H1 (cell line): Measurements from ENCODE around the gene CCDC60. TPM values are rescaled to one million over a fixed set of nuclear protein-coding genes. Genes with fewer than 3 reads are reported as not detected.

Experiments
- YY1 ChIP-seq: IDR thresholded peaks from 2 replicates; pipeline ENCODE4 v1.6.1; 2011; ENCODE audit warnings: low read depth, mild to moderate bottlenecking, low read length
- polyA plus RNA-seq, 7 experiments: library from polyadenylated mRNA; depleted of rRNA in 3 of 7; stranded (reverse) in 5 of 7; unstranded in 2 of 7; fragments of >200 nt in 5 of 7; fragments of 200-250 nt in 2 of 7; gene quantifications; 1 replicate in 5 of 7; 2 replicates in 1 of 7; 4 replicates in 1 of 7; pipeline versions ENCODE4 v1.2.1 to v1.2.3, GENCODE V29; 2011 to 2013; ENCODE audit warnings: missing spikeins in 2 of 7, mixed read lengths in 2 of 7
- total RNA-seq: library from RNA; stranded (reverse); fragmentation: NEBNext Ultra II Directional; extraction: Animal tissue kit (Norgen Biotek cat#: 25700); gene quantifications from 2 replicates; pipeline ENCODE4 v1.2.1, GENCODE V29; 2021
- TF ChIP-seq, protein P1 (sequence below): fragments of 300-600 bp; sonication (generic); IDR thresholded peaks from 2 replicates; pipeline ENCODE4 v1.7.1; 2012; ENCODE audit warnings: low read length, moderate library complexity, mild to moderate bottlenecking, inconsistent platforms; ENCODE audit not compliant: insufficient replicate concordance

CCDC60 gene
- total and polyA plus RNA-seq, 2 of the 8 experiments (the other 6 are each of a cell fraction or from before 2014, with no cell fraction given) = 0.05 TPM; not detected in 1

DNA sequence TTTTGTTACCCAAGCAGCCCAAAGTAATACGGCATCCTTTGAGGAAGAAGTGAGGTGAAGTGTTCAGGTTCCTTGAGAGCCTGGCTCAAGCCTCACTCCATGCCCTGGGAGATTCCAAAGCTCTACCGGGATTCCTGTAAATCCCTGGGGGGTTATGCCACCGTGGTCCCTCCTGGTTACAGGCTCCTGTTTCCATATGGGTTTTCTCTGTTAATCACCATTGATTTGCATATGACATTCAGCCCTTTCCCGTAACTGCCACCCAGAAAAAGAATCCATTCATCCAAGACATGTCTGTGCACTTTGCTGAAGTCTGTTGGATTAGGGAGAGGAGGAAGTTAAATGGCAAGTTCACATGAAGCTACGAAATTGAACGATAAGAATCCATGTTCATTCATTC lies 27.9 kb upstream of the CCDC60 start (continued):
- TF ChIP-seq, protein P1, sequence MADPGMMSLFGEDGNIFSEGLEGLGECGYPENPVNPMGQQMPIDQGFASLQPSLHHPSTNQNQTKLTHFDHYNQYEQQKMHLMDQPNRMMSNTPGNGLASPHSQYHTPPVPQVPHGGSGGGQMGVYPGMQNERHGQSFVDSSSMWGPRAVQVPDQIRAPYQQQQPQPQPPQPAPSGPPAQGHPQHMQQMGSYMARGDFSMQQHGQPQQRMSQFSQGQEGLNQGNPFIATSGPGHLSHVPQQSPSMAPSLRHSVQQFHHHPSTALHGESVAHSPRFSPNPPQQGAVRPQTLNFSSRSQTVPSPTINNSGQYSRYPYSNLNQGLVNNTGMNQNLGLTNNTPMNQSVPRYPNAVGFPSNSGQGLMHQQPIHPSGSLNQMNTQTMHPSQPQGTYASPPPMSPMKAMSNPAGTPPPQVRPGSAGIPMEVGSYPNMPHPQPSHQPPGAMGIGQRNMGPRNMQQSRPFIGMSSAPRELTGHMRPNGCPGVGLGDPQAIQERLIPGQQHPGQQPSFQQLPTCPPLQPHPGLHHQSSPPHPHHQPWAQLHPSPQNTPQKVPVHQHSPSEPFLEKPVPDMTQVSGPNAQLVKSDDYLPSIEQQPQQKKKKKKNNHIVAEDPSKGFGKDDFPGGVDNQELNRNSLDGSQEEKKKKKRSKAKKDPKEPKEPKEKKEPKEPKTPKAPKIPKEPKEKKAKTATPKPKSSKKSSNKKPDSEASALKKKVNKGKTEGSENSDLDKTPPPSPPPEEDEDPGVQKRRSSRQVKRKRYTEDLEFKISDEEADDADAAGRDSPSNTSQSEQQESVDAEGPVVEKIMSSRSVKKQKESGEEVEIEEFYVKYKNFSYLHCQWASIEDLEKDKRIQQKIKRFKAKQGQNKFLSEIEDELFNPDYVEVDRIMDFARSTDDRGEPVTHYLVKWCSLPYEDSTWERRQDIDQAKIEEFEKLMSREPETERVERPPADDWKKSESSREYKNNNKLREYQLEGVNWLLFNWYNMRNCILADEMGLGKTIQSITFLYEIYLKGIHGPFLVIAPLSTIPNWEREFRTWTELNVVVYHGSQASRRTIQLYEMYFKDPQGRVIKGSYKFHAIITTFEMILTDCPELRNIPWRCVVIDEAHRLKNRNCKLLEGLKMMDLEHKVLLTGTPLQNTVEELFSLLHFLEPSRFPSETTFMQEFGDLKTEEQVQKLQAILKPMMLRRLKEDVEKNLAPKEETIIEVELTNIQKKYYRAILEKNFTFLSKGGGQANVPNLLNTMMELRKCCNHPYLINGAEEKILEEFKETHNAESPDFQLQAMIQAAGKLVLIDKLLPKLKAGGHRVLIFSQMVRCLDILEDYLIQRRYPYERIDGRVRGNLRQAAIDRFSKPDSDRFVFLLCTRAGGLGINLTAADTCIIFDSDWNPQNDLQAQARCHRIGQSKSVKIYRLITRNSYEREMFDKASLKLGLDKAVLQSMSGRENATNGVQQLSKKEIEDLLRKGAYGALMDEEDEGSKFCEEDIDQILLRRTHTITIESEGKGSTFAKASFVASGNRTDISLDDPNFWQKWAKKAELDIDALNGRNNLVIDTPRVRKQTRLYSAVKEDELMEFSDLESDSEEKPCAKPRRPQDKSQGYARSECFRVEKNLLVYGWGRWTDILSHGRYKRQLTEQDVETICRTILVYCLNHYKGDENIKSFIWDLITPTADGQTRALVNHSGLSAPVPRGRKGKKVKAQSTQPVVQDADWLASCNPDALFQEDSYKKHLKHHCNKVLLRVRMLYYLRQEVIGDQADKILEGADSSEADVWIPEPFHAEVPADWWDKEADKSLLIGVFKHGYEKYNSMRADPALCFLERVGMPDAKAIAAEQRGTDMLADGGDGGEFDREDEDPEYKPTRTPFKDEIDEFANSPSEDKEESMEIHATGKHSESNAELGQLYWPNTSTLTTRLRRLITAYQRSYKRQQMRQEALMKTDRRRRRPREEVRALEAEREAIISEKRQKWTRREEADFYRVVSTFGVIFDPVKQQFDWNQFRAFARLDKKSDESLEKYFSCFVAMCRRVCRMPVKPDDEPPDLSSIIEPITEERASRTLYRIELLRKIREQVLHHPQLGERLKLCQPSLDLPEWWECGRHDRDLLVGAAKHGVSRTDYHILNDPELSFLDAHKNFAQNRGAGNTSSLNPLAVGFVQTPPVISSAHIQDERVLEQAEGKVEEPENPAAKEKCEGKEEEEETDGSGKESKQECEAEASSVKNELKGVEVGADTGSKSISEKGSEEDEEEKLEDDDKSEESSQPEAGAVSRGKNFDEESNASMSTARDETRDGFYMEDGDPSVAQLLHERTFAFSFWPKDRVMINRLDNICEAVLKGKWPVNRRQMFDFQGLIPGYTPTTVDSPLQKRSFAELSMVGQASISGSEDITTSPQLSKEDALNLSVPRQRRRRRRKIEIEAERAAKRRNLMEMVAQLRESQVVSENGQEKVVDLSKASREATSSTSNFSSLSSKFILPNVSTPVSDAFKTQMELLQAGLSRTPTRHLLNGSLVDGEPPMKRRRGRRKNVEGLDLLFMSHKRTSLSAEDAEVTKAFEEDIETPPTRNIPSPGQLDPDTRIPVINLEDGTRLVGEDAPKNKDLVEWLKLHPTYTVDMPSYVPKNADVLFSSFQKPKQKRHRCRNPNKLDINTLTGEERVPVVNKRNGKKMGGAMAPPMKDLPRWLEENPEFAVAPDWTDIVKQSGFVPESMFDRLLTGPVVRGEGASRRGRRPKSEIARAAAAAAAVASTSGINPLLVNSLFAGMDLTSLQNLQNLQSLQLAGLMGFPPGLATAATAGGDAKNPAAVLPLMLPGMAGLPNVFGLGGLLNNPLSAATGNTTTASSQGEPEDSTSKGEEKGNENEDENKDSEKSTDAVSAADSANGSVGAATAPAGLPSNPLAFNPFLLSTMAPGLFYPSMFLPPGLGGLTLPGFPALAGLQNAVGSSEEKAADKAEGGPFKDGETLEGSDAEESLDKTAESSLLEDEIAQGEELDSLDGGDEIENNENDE = no peak
- no peak for TF ChIP-seq YY1
- TF ChIP-seq, all 59 proteins: peak for 0
